ENCODE data around the gene HNRNPF.
"Not testable (repeated sequence)": the region's sequence is repeated elsewhere in the genome, so short reads cannot be mapped to it uniquely, and the experiment has no call there.

HNRNPF gene, protein sequence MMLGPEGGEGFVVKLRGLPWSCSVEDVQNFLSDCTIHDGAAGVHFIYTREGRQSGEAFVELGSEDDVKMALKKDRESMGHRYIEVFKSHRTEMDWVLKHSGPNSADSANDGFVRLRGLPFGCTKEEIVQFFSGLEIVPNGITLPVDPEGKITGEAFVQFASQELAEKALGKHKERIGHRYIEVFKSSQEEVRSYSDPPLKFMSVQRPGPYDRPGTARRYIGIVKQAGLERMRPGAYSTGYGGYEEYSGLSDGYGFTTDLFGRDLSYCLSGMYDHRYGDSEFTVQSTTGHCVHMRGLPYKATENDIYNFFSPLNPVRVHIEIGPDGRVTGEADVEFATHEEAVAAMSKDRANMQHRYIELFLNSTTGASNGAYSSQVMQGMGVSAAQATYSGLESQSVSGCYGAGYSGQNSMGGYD

DNA sequence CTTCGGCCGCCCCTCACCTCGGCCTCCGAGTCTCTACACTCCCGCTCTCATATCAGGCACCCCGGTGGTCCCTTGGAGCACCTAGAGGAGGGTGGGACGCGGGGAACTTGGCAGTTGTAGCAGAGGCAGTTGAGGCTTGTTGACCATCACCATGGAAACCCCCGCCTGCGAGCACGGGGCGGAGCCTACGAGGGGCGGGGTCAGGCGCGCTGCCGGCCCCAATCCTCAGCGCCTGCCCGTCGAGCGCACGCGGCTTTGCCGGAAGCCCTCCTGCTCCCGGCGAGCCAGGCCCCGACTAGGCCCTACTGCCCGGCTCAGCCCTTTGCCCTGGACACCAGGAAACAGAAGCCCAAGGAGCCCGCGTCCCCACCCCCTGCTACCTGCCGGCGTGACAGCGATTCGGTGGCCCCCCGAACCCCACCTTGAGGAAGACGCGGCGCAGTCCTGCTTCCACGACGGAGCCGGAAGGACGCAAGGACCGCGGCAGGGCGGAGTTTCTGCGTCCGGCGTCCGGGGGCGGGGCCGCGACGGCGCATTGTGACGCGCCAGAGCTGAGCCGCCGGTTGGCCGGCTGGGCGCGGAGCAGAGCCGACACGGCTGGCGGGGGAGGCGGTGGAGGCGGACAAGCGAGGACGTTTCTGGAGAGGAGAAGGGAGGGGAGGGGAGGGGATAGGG is at the start of gene HNRNPF:
TSS of gene HNRNPF (minus strand) at position 477 of the 675 bp plus-strand sequence. CDS start 21,302 bp downstream, outside the sequence.
- DNase-seq (ENCODE audit: low read depth in 2 of 2) = peak; percentile 96 to 98
- peak within 1 kb of the TSS; percentile 82 to 84 for H3K4me3 ChIP-seq (replicated peaks in 1 of 2; ENCODE audit: low read depth in 2 of 2, low read length in 2 of 2)
- TF ChIP-seq CTCF (IDR thresholded peaks at IDR 0.05; ENCODE audit: low read depth, low read length) = no peak

- no peak overlapping the region for H3K4me3 ChIP-seq (replicated peaks in 1 of 2; ENCODE audit: low read depth in 2 of 2, low read length in 2 of 2)
- DNase-seq (ENCODE audit: low read depth in 2 of 2) = no peak
- TF ChIP-seq CTCF (IDR thresholded peaks at IDR 0.05; ENCODE audit: low read depth, low read length) = no peak
Measured at GRCh38 chr10:43458227-43458626, 49.2 kb upstream of the HNRNPF start.

- not testable (repeated sequence) for H3K4me3 ChIP-seq (replicated peaks in 1 of 2; ENCODE audit: low read depth in 2 of 2, low read length in 2 of 2); DNase-seq (ENCODE audit: low read depth in 2 of 2)
Measured at GRCh38 chr10:43456561-43456960, 47.6 kb upstream of the HNRNPF start.

DNA sequence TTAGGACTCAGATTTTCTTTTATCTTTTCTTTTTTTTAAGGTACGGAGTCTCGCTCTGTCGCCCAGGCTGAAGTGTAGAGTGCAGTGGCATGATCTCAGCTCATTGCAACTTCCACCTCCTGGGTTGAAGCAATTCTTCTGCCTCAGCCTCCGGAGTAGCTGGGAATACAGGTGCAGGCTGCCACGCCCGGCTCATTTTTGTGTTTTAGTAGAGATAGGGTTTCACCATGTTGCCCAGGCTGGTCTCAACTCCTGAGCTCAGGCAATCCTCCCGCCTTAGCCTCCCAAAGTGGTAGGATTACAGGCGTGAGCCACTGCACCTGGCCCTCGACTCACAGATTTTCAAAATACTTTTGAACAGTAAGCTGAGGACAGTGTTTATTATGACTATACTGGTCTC is 45.0 kb upstream of the HNRNPF start:
- H3K4me3 ChIP-seq (replicated peaks in 1 of 2; ENCODE audit: low read depth in 2 of 2, low read length in 2 of 2); DNase-seq (ENCODE audit: low read depth in 2 of 2): not testable (repeated sequence)

GRCh38 chr10:43453266-43453831 is 44.4 kb upstream of the HNRNPF start:
- no peak overlapping the region for H3K4me3 ChIP-seq (replicated peaks in 1 of 2; ENCODE audit: low read depth in 2 of 2, low read length in 2 of 2)
- no peak for TF ChIP-seq CTCF (IDR thresholded peaks at IDR 0.05; ENCODE audit: low read depth, low read length)
- no peak for DNase-seq (ENCODE audit: low read depth in 2 of 2)

- H3K4me3 ChIP-seq (replicated peaks in 1 of 2; ENCODE audit: low read depth in 2 of 2, low read length in 2 of 2) = no peak overlapping the region
- TF ChIP-seq CTCF (IDR thresholded peaks at IDR 0.05; ENCODE audit: low read depth, low read length) = no peak
- DNase-seq (ENCODE audit: low read depth in 2 of 2) = no peak
Measured at GRCh38 chr10:43452356-43452914, 43.4 kb upstream of the HNRNPF start.

GRCh38 chr10:43448742-43449141 is 39.8 kb upstream of the HNRNPF start:
- H3K4me3 ChIP-seq (replicated peaks in 1 of 2; ENCODE audit: low read depth in 2 of 2, low read length in 2 of 2) = no peak overlapping the region
- no peak for DNase-seq (ENCODE audit: low read depth in 2 of 2)
- TF ChIP-seq CTCF (IDR thresholded peaks at IDR 0.05; ENCODE audit: low read depth, low read length) = no peak

DNA sequence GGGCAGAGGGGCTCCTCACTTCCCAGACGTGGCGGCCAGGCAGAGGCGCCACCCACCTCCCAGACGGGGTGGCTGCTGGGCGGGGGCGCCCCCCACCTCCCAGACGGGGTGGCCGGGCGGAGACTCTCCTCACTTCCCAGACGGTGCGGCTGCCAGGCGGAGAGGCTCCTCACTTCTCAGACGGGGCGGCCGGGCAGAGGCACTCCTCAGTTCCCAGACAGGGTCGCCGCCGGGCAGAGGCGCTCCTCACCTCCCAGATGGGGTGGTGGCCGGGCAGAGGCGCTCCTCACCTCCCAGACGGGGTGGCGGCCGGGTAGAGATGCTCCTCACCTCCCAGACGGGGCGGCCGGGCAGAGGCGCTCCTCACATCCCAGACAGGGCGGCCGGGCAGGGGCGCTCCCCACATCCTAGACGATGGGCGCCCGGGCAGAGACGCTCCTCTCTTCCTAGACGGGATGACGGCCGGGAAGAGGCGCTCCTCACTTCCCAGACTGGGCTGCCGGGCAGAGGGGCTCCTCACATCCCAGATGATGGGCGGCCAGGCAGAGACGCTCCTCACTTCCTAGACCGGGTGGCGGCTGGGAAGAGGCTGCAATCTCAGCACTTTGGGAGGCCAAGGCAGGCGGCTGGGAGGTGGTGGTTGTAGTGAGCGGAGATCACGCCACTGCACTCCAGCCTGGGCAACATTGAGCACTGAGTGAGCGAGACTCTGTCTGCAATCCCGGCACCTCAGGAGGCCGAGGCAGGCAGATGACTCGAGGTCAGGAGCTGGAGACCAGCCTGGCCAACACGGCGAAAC is 37.4 kb upstream of the HNRNPF start:
- not testable (repeated sequence) for DNase-seq (ENCODE audit: low read depth in 2 of 2); H3K4me3 ChIP-seq (replicated peaks in 1 of 2; ENCODE audit: low read depth in 2 of 2, low read length in 2 of 2)

All from cardiac fibroblast (primary cell).